HepG2 (cell line): ENCODE data around the gene BAG3. TPM values are rescaled to one million over a fixed set of nuclear protein-coding genes. Genes with fewer than 3 reads are reported as not detected.

Experiments used
- ATAC-seq: fragments of 200-7000 bp; cut with Tn5 transposase; 3 replicates; pipeline ENCODE4 v1.9.1; 2020; ENCODE audit warnings: mild to moderate bottlenecking, moderate library complexity
- BruUV-seq: library from RNA; stranded (reverse); fragments of 400-500 nt; replicated peaks from 2 replicates; lab custom pipeline; 2021; lab: Mats Ljungman, UMichigan
- CTCF ChIA-PET: fragments of 300-600 bp; formaldehyde crosslinking; extraction: SDS; loops from one replicate; lab custom pipeline; 2021; ENCODE audit warnings: low total read pairs, inconsistent platforms, low intra/inter-chr PET ratio; lab: Yijun Ruan, JAX
- POLR2A ChIA-PET: fragments of 350-600 bp; sonication (Branson Sonifier 250); formaldehyde crosslinking; loops from one replicate; lab custom pipeline; 2020; ENCODE audit warnings: antibody characterized with exemption, inconsistent platforms; lab: Yijun Ruan, JAX
- DNase-seq: peaks from one replicate; pipeline ENCODE4 v3.0.0-alpha.2; 2015; ENCODE audit warnings: low spot score
- FAIRE-seq: peaks from 3 replicates; lab custom pipeline; 2011; peaks lifted over from hg19 to GRCh38; lab: Jason Lieb, UNC
- H2AFZ ChIP-seq: one replicate; pipeline ENCODE4 v1.6.1; 2011; ENCODE audit warnings: low read length, inconsistent platforms
- H3K27ac ChIP-seq: fragments of 300-600 bp; 3 replicates; pipeline ENCODE4 v1.8.0; 2011; ENCODE audit warnings: mixed run types, mild to moderate bottlenecking, mixed read lengths, low read length, inconsistent platforms; ENCODE audit not compliant: insufficient read depth; ENCODE audit errors: extremely low read length
- H3K27me3 ChIP-seq, 2 experiments: fragments of 200-600 bp in 1 of 2; 2 replicates in 1 of 2; 3 replicates in 1 of 2; pipeline versions ENCODE4 v1.6.0 to v1.8.0; 2011; ENCODE audit warnings: low read length in 2 of 2, mild to moderate bottlenecking in 2 of 2, moderate library complexity in 2 of 2, inconsistent platforms in 1 of 2; ENCODE audit not compliant: insufficient read depth in 2 of 2, control insufficient read depth in 1 of 2
- H3K36me3 ChIP-seq, 2 experiments: fragments of 200-600 bp in 1 of 2; replicated peaks in 1 of 2; 2 replicates in 1 of 2; 3 replicates in 1 of 2; pipeline versions ENCODE4 v1.5.1 to v1.8.0; 2011; ENCODE audit warnings: low read length in 2 of 2, inconsistent platforms in 1 of 2; ENCODE audit not compliant: insufficient read depth in 2 of 2, control insufficient read depth in 1 of 2
- H3K4me1 ChIP-seq: 2 replicates; pipeline ENCODE4 v1.5.1; 2012; ENCODE audit warnings: low read length, inconsistent platforms; ENCODE audit not compliant: insufficient read depth
- H3K4me2 ChIP-seq: 2 replicates; pipeline ENCODE4 v1.6.0; 2011; ENCODE audit warnings: low read depth, low read length, inconsistent platforms
- H3K4me3 ChIP-seq, 3 experiments: fragments of 200-600 bp in 1 of 3; sonication (generic), shearing (Covaris generic) in 1 of 3; replicated peaks in 1 of 3; 2 replicates each; pipeline ENCODE4 v1.5.1; 2011 to 2016; ENCODE audit warnings: low read length in 3 of 3, inconsistent platforms in 2 of 3, low read depth in 2 of 3, mild to moderate bottlenecking in 2 of 3, control low read depth in 1 of 3, mixed read lengths in 1 of 3; ENCODE audit not compliant: insufficient read depth in 1 of 3
- H3K79me2 ChIP-seq: one replicate; pipeline ENCODE4 v1.6.1; 2011; ENCODE audit warnings: low read length, inconsistent platforms; ENCODE audit not compliant: insufficient read depth
- H3K9ac ChIP-seq: 2 replicates; pipeline ENCODE4 v1.6.0; 2011; ENCODE audit warnings: mild to moderate bottlenecking, low read depth, low read length, inconsistent platforms; ENCODE audit not compliant: insufficient read depth
- H3K9me3 ChIP-seq: 2 replicates; pipeline ENCODE4 v1.5.1; 2012; ENCODE audit warnings: mild to moderate bottlenecking, low read length
- H4K20me1 ChIP-seq: 2 replicates; pipeline ENCODE4 v1.6.0; 2011; ENCODE audit warnings: inconsistent platforms, mild to moderate bottlenecking, low read length, moderate library complexity; ENCODE audit not compliant: insufficient read depth
- ELF1 ChIP-seq: sonication (generic); formaldehyde crosslinking; IDR thresholded peaks from 2 replicates; pipeline ENCODE4 v1.4.0; 2020; ENCODE audit warnings: missing genetic modification reagents
- HNF4A ChIP-seq: sonication (generic); formaldehyde crosslinking; IDR thresholded peaks from 2 replicates; pipeline ENCODE4 v1.4.0; 2020; ENCODE audit warnings: missing genetic modification reagents
- MBNL3 ChIP-seq: fragments of 250-450 bp; sonication (Bioruptor Pico); conservative IDR thresholded peaks from 2 replicates; pipeline ENCODE4 v1.8.0; 2022; ENCODE audit warnings: mild to moderate bottlenecking, inconsistent platforms
- PITX1 ChIP-seq: sonication (generic); formaldehyde crosslinking; IDR thresholded peaks from 2 replicates; pipeline ENCODE4 v1.5.1; 2020; ENCODE audit warnings: mild to moderate bottlenecking, missing genetic modification reagents
- ZFX ChIP-seq: sonication (generic); formaldehyde crosslinking; IDR thresholded peaks from 2 replicates; pipeline ENCODE4 v1.4.0; 2020; ENCODE audit warnings: mild to moderate bottlenecking, low read depth, missing genetic modification reagents, moderate library complexity
- ZMYM2 ChIP-seq: sonication (generic); formaldehyde crosslinking; IDR thresholded peaks from 2 replicates; pipeline ENCODE4 v1.8.0; 2022; ENCODE audit warnings: mild to moderate bottlenecking, missing genetic modification reagents
- ZNF34 ChIP-seq: sonication (generic); formaldehyde crosslinking; IDR thresholded peaks from 2 replicates; pipeline ENCODE4 v1.4.0; 2020; ENCODE audit warnings: mild to moderate bottlenecking, missing genetic modification reagents, borderline replicate concordance
- WGBS: methylation state at CpG from one replicate; pipeline ENCODE4 v1.1.6; 2017; ENCODE audit warnings: low lambda C conversion rate; 5-methylcytosine and 5-hydroxymethylcytosine counted together
- in situ Hi-C: cut with HindIII; loops from 2 replicates; pipeline ENCODE4 v1.10.0; 2017; ENCODE audit warnings: low pct_unique_long_range_greater_than_20kb; ENCODE audit not compliant: extremely low pct_ligation_motif_present
- intact Hi-C: fragments of 100-400 bp; cut with micrococcal nuclease; formaldehyde crosslinking; loops from one replicate; pipeline ENCODE4 v1.10.0; 2022; ENCODE audit not compliant: unreplicated experiment
- polyA plus RNA-seq, 8 experiments: library from polyadenylated mRNA; depleted of rRNA in 3 of 8; stranded (reverse) in 7 of 8; unstranded in 1 of 8; fragments of >200 nt; fragmentation: Illumina TruSeq in 4 of 8; extraction: Trizol in 4 of 8; gene quantifications; 2 replicates each; pipeline versions ENCODE4 v1.2.1 to v1.2.3, GENCODE V29; 2011 to 2016; ENCODE audit warnings: low read depth in 4 of 8, missing spikeins in 1 of 8, mixed read lengths in 1 of 8; ENCODE audit not compliant: insufficient read depth in 1 of 8
- total RNA-seq, 5 experiments: library from RNA; depleted of rRNA; stranded (reverse); fragments of >200 nt; fragmentation: Illumina TruSeq; extraction: Trizol; gene quantifications; 2 replicates each; pipeline ENCODE4 v1.2.3, GENCODE V29; 2016; ENCODE audit warnings: low read depth in 1 of 5
- TF ChIP-seq, protein P1 (sequence below): sonication (generic); formaldehyde crosslinking; IDR thresholded peaks from 2 replicates; pipeline ENCODE4 v1.5.0; 2020; ENCODE audit warnings: missing genetic modification reagents
- TF ChIP-seq, protein P2 (sequence below): sonication (generic); formaldehyde crosslinking; IDR thresholded peaks from 2 replicates; pipeline ENCODE4 v1.4.0; 2020; ENCODE audit warnings: missing genetic modification reagents, borderline replicate concordance
- TF ChIP-seq, protein P3 (sequence below): sonication (generic); formaldehyde crosslinking; IDR thresholded peaks from 2 replicates; pipeline ENCODE4 v1.4.0; 2020; ENCODE audit warnings: low read depth, missing genetic modification reagents
- TF ChIP-seq, protein P4 (sequence below): sonication (generic); formaldehyde crosslinking; IDR thresholded peaks from 2 replicates; pipeline ENCODE4 v1.4.0; 2020; ENCODE audit warnings: missing genetic modification reagents

BAG3 gene
- total and polyA plus RNA-seq, 2 of the 13 experiments (the other 11 are each of a cell fraction or from before 2014, with no cell fraction given) = 2.9 to 6.7 TPM

DNA sequence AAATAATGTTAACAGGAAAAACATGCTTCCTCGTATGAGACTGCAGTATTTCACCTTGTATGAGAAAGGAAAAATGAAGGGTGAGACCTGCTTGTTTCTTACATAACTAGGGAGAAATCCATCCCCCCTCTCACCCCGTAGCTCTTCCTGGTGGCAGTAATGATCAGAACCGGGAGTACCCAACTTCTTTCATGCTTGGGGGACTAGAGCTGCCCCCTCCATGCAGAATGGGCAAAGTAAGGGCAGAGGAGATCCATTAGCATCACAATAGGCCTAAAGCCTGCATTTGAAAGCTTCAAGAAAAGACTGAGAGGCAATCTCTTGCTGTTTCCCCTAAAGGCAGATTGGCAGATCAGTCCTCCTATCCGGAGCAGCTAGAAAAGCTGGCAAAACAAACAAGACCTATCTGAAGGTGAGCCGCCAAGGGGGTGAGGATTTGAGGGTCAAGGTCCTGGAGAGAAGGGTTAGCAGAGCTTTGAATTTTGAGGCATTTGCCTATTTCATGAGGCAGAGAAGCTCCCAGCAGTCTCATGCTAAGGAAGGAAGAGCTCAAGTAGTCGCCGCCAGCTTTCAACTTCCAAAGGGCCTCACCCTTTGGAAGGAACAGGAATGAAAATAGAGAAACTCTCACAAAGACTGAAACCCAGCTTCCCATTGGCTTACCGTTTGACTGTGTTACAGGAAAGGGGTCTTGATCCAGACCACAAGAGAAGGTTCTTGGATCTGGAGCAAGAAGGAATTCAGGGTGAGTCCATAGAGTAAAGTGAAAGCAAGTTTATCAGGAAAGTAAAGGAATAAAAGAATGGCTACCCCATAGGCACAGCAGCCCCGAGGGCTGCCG is 36.2 kb downstream of the BAG3 start:
- peak overlapping the region; percentile 29 for H3K27ac ChIP-seq
- 3% methylated on average over 10 of the region's 10 CpGs for WGBS
- in situ Hi-C loops (loop anchor here (5.0 to 25.0 kb wide), 2 partner anchors 170 to 650 kb away; no protein-coding TSS in a partner anchor), intact Hi-C loops (loop anchor here (2.0 kb wide), 1 partner anchor 37 kb away; no protein-coding TSS in a partner anchor)
- H3K4me2 ChIP-seq = peak overlapping the region; percentile 82
- peak overlapping the region; percentile 89 for H2AFZ ChIP-seq
- ChIA-PET POLR2A (interaction anchor here (0.8 to 2.3 kb wide), 10 partner anchors 29 to 205 kb away, joined by 3 to 19 read pairs (median 4); partner anchors contain the start of genes BAG3, INPP5F, MCMBP and SEC23IP), CTCF (interaction anchor here (0.6 to 2.9 kb wide), 4 partner anchors 48 to 649 kb away, joined by 3 to 18 read pairs (median 8); no protein-coding TSS in a partner anchor)
- peak; percentile 65 for DNase-seq
- ATAC-seq = peak; percentile 66
- H3K9me3 ChIP-seq = no peaks in the 10 kb centered on the region
- H3K4me3 ChIP-seq = peak overlapping the region; percentile 63 to 72 (median 66)
- H3K4me1 ChIP-seq = peaks cover 20% of the 10 kb centered on the region
- H4K20me1 ChIP-seq = no peaks in the 10 kb centered on the region
- no peaks in the 10 kb centered on the region for H3K36me3 ChIP-seq
- no peaks in the 10 kb centered on the region for H3K79me2 ChIP-seq
- peak; percentile 59 for FAIRE-seq
- BruUV-seq = TSS peak; percentile 72
- peak overlapping the region; percentile 49 for H3K9ac ChIP-seq
- H3K27me3 ChIP-seq = no peaks in the 10 kb centered on the region; a peak in 1 of 5 replicates
- 0 out of 2 replicates have a peak, but pooled peaks have one; percentile 12 for TF ChIP-seq ZNF34
- peak; percentile 47 for TF ChIP-seq ZFX (CRISPR knock-in tag)
- TF ChIP-seq, protein P1, sequence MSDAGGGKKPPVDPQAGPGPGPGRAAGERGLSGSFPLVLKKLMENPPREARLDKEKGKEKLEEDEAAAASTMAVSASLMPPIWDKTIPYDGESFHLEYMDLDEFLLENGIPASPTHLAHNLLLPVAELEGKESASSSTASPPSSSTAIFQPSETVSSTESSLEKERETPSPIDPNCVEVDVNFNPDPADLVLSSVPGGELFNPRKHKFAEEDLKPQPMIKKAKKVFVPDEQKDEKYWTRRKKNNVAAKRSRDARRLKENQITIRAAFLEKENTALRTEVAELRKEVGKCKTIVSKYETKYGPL = 0 out of 2 replicates have a peak, but pooled peaks have one; percentile 68
- TF ChIP-seq, protein P2, sequence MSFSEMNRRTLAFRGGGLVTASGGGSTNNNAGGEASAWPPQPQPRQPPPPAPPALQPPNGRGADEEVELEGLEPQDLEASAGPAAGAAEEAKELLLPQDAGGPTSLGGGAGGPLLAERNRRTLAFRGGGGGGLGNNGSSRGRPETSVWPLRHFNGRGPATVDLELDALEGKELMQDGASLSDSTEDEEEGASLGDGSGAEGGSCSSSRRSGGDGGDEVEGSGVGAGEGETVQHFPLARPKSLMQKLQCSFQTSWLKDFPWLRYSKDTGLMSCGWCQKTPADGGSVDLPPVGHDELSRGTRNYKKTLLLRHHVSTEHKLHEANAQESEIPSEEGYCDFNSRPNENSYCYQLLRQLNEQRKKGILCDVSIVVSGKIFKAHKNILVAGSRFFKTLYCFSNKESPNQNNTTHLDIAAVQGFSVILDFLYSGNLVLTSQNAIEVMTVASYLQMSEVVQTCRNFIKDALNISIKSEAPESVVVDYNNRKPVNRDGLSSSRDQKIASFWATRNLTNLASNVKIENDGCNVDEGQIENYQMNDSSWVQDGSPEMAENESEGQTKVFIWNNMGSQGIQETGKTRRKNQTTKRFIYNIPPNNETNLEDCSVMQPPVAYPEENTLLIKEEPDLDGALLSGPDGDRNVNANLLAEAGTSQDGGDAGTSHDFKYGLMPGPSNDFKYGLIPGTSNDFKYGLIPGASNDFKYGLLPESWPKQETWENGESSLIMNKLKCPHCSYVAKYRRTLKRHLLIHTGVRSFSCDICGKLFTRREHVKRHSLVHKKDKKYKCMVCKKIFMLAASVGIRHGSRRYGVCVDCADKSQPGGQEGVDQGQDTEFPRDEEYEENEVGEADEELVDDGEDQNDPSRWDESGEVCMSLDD (CRISPR knock-in tag) = peak; percentile 37; the same call in 1 of the 2 replicates
- no peak for TF ChIP-seq ZMYM2 (CRISPR knock-in tag)
- peak; percentile 20; the same call in 1 of the 2 replicates for TF ChIP-seq HNF4A (CRISPR knock-in tag)
- no peak for TF ChIP-seq MBNL3
- TF ChIP-seq, protein P3, sequence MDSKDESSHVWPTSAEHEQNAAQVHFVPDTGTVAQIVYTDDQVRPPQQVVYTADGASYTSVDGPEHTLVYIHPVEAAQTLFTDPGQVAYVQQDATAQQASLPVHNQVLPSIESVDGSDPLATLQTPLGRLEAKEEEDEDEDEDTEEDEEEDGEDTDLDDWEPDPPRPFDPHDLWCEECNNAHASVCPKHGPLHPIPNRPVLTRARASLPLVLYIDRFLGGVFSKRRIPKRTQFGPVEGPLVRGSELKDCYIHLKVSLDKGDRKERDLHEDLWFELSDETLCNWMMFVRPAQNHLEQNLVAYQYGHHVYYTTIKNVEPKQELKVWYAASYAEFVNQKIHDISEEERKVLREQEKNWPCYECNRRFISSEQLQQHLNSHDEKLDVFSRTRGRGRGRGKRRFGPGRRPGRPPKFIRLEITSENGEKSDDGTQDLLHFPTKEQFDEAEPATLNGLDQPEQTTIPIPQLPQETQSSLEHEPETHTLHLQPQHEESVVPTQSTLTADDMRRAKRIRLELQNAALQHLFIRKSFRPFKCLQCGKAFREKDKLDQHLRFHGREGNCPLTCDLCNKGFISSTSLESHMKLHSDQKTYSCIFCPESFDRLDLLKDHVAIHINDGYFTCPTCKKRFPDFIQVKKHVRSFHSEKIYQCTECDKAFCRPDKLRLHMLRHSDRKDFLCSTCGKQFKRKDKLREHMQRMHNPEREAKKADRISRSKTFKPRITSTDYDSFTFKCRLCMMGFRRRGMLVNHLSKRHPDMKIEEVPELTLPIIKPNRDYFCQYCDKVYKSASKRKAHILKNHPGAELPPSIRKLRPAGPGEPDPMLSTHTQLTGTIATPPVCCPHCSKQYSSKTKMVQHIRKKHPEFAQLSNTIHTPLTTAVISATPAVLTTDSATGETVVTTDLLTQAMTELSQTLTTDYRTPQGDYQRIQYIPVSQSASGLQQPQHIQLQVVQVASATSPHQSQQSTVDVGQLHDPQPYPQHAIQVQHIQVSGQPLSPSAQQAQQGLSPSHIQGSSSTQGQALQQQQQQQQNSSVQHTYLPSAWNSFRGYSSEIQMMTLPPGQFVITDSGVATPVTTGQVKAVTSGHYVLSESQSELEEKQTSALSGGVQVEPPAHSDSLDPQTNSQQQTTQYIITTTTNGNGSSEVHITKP (CRISPR knock-in tag) = peak; percentile 43; the same call in 1 of the 2 replicates
- TF ChIP-seq, protein P4, sequence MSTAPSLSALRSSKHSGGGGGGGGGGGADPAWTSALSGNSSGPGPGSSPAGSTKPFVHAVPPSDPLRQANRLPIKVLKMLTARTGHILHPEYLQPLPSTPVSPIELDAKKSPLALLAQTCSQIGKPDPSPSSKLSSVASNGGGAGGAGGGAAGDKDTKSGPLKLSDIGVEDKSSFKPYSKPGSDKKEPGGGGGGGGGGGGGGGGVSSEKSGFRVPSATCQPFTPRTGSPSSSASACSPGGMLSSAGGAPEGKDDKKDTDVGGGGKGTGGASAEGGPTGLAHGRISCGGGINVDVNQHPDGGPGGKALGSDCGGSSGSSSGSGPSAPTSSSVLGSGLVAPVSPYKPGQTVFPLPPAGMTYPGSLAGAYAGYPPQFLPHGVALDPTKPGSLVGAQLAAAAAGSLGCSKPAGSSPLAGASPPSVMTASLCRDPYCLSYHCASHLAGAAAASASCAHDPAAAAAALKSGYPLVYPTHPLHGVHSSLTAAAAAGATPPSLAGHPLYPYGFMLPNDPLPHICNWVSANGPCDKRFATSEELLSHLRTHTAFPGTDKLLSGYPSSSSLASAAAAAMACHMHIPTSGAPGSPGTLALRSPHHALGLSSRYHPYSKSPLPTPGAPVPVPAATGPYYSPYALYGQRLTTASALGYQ (CRISPR knock-in tag) = 0 out of 2 replicates have a peak, but pooled peaks have one; percentile 1
- TF ChIP-seq PITX1 (CRISPR knock-in tag) = 0 out of 2 replicates have a peak, but pooled peaks have one; percentile 6
- 0 out of 2 replicates have a peak, but pooled peaks have one; percentile 11 for TF ChIP-seq ELF1 (CRISPR knock-in tag)
